GM04504 (cell line): ENCODE measurements around the gene NPY4R2.
"Not testable (repeated sequence)": the region's sequence is repeated elsewhere in the genome, so short reads cannot be mapped to it uniquely, and the experiment has no call there.

ENCODE experiments used
- DNase-seq: peaks from one replicate; pipeline ENCODE4 v3.0.0-alpha.2; 2012; ENCODE audit warnings: low read depth

Gene NPY4R2

DNA sequence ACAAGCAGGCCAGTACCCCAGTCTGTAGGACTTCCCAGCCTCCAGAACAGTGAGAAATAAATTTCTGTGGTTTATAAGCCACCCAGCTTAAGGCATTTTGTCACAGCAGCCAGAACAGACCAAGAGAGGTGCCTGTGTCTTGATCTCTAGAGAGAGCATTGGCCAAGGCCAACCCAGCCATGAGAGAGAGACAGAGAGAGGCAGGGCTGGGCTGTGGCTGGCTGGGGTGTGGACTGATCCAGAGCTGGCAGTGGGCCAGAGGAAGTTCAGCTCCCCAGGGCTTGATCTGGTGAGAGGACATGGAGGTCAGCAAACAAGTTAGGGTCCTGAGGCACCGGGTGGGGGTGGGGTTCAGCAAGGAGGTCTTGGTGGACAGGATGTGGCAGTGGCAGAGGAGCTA is 14.4 kb downstream of the NPY4R2 start:
- not testable (repeated sequence) for DNase-seq

DNA sequence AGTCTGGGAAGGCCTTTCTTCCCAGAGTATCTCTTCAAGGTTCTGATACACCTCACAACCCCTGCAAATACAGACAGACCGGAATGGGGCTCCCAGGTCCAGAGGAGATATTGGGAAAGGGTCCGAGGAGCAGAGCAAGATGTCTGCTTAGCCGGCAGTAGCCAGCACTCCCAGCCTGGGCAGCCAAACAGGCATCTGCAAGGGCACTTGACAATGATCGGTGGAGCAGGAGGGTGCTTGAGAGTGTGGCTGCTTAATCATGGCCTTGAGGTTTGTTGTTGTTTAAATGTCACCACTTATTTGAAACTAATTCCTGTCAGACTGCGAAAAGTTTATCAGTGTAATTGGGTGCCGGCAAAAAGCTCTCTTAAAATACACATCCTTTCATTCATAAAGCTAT is 15.0 kb downstream of the NPY4R2 start:
- not testable (repeated sequence) for DNase-seq

- DNase-seq = not testable (repeated sequence)
These were observed 18.3 kb downstream of the NPY4R2 start for GRCh38 chr10:47936772-47937228.

DNA sequence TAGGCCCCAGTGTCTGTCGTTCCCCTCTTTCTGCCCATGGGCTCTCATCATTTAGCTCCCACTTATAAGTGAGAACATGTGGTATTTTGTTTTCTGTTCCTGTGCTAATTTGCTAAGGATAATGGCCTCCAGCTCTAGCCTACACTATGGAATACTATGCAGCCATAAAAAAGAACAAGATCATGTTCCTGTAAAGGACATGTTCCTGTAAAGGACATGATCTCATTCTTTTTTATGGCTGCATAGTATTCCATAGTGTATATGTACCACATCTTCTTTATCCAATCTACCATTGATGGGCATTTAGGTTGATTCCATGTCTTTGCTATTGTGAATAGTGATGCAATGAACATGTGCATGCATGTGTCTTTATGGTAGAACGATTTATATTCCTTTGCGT is 19.2 kb downstream of the NPY4R2 start:
- DNase-seq = not testable (repeated sequence)

GRCh38 chr10:47940821-47941220 is 22.4 kb downstream of the NPY4R2 start:
- not testable (repeated sequence) for DNase-seq

DNA sequence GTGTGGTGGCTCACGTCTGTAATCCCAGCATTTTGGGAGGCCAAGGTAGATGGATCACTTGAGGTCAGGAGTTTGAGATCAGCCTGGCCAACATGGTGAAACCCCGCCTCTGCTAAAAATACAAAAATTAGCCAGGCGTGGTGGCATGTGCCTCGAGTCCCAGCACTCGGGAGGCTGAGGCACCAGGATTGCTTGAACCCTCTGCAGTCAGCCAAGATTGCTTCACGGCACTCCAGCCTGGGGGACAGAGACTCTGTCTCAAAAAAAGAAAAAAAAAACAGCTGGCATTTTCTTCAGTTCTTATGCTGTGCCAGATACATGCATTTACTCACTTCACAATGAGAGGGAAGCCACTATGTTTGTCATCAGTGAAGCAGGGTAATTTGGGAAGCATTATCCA is 22.9 kb downstream of the NPY4R2 start:
- not testable (repeated sequence) for DNase-seq

DNA sequence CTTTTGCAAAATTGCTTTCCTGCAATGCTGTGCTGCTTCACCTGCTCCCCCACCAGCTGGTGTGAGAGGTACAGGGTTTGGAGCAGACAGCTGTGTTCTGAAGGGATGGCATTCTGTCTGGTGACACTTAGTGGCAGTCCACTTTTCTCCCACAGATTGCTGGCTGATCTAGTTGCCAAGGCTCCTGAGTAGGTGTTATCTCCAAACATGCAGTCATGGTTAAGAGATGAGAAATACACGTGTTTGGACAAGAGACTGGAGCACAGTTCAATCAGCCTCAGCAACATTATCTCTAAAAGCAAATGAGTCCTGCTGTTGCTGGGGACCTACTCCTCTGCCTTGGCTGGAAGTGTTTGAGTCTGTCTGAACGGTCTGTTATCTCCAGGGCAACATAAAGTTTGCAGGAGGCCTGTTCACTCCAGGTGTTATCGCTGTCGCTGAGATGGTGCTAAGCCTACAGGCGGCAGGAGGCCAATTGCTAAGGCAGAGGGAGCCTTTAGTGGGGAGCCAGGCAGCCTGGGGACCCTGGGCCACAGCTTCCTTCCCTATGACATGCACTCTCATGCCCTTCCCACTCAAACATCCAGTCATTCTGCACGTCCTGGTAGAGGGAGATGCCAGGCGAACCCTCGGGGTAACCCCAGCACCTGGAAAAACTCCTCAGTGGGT is 24.0 kb downstream of the NPY4R2 start:
- DNase-seq = not testable (repeated sequence)

GRCh38 chr10:47943328-47943727 is 24.9 kb downstream of the NPY4R2 start:
- not testable (repeated sequence) for DNase-seq

GRCh38 chr10:47947424-47947823 is 29.0 kb downstream of the NPY4R2 start:
- DNase-seq = not testable (repeated sequence)

GRCh38 chr10:47957158-47957557 is 38.7 kb downstream of the NPY4R2 start:
- DNase-seq = not testable (repeated sequence)

GRCh38 chr10:47959677-47960076 is 41.2 kb downstream of the NPY4R2 start:
- DNase-seq = not testable (repeated sequence)

DNA sequence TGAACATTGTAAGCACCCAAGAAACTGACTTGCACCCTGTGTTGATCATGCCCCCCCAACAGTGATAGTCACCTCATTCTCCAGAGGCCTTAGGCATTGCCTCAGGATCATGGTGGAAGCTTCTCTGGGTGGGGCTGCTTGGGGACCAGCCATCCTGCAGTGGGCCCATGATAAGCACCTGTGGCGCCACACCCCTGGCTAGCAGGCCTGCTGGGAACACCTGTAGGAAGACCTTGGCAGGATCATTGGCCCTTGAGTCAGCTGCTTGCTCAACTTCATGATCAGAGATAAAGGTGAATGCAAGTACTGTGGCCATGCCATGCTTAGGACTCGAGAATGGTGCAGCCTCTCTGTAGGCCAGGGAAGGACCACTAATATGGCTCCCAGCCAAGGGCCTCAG is 42.2 kb downstream of the NPY4R2 start:
- not testable (repeated sequence) for DNase-seq

GRCh38 chr10:47962785-47963184 is 44.3 kb downstream of the NPY4R2 start:
- DNase-seq = not testable (repeated sequence)

DNA sequence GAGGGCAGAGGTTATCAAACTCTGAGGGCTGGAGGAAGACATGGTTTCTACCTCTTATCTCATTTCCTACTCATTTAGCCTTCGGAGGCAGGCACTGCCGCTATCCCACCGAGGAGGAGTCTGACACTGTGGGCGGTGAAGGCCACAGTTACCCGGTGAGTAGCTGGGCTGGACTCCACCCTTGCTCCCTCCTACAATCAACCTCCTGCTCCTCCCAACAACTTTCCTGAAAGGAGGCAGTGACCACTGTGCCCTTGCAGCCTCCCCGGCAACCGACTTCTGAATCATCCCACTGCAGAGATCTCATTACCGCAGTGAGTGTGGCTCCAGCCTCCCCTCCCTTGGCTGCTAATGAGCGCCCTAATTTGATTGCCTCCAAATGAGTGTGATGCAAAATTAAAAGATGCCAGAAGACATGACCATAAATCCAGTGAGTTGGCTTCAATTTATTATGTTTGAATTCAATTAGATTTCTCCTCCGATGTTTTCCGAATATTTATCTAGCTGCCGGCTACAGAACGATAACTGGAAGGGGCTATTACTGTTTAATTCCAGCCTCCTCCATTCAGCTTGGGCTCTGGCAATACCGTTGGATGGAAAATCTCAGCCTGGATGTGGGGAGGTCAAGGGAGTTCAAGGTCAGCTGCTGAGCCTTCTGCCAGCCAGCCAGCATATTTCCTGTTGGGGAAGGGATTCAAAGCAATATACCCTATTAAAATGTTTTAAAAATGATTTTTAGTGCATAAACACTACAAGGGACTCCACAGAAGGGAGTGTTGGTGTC is 46.0 kb downstream of the NPY4R2 start:
- DNase-seq = not testable (repeated sequence)

GRCh38 chr10:47968988-47969387 is 50.5 kb downstream of the NPY4R2 start:
- not testable (repeated sequence) for DNase-seq

GRCh38 chr10:47970047-47970446 is 51.6 kb downstream of the NPY4R2 start:
- DNase-seq = not testable (repeated sequence)

GRCh38 chr10:47971598-47971997 is 53.1 kb downstream of the NPY4R2 start:
- DNase-seq = not testable (repeated sequence)

DNA sequence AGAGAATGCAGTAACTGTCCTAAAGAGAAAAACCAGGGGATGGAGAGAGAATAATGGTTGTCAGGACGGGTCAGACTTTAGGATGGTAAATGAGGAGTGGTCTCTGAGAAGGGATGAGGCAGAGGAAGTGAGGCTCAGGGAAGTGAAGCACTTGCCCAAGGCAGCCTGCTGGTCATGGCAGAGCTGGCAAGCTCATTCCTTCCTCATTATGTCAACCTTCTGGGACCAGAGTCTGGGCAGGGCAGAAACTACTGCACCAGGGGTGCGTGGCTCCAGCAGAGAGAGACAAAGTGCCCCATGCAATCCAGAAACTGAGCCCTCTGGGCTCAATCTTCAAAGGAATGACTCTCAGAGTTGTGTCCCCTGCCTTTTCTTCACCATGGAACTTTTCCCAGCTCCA is 53.6 kb downstream of the NPY4R2 start:
- DNase-seq = not testable (repeated sequence)
